ENCODE measurements around the gene OFD1. TPM values are rescaled to one million over a fixed set of nuclear protein-coding genes. Genes with fewer than 3 reads are reported as not detected.

The OFD1 gene
- total RNA-seq, 1 donor from 2014 or later = 38.3 TPM

- H3K4me1 ChIP-seq = peaks cover under 1% of the 10 kb centered on the region
- intact Hi-C loops (cut with DNase I) = no loop called here
- no peak for TF ChIP-seq CTCF (IDR thresholded peaks at IDR 0.05)
- no peak for DNase-seq
- ATAC-seq = no peak
- peaks cover 19% of the 10 kb centered on the region for H3K36me3 ChIP-seq
- H3K27me3 ChIP-seq (ENCODE audit: low read depth) = no peaks in the 10 kb centered on the region
- no peak overlapping the region for H3K4me3 ChIP-seq
- no peak overlapping the region for H3K27ac ChIP-seq
- H3K9me3 ChIP-seq = no peaks in the 10 kb centered on the region
These were observed 7.1 kb downstream of the OFD1 start for GRCh38 chrX:13741695-13742094.

- ATAC-seq (peak; percentile 67 to 82), DNase-seq (no peak)
- TF ChIP-seq CTCF (IDR thresholded peaks at IDR 0.05) = no peak
- H3K9me3 ChIP-seq = no peaks in the 10 kb centered on the region
- H3K4me1 ChIP-seq = no peaks in the 10 kb centered on the region
- H3K4me3 ChIP-seq = no peak overlapping the region
- H3K36me3 ChIP-seq = peaks cover 22% of the 10 kb centered on the region
- H3K27me3 ChIP-seq (ENCODE audit: low read depth) = no peaks in the 10 kb centered on the region
- peak overlapping the region; percentile 49 for H3K27ac ChIP-seq
- intact Hi-C loops (cut with DNase I) = no loop called here
These were observed 8.0 kb downstream of the OFD1 start for GRCh38 chrX:13742397-13743176.

- Histone ChIP-seq H3K27ac (no peak overlapping the region), H3K4me1 (no peaks in the 10 kb centered on the region), H3K9me3 (no peaks in the 10 kb centered on the region), H3K36me3 (peaks cover 25% of the 10 kb centered on the region), H3K27me3 (ENCODE audit: low read depth) (no peaks in the 10 kb centered on the region), H3K4me3 (no peak overlapping the region)
- peak; percentile 46 for TF ChIP-seq CTCF (IDR thresholded peaks at IDR 0.05)
- peak in 1 of 2 donors; percentile 69 for ATAC-seq
- no peak for DNase-seq
- intact Hi-C loops (cut with DNase I) = no loop called here
These were observed 13.3 kb downstream of the OFD1 start for GRCh38 chrX:13747836-13748235.

DNA sequence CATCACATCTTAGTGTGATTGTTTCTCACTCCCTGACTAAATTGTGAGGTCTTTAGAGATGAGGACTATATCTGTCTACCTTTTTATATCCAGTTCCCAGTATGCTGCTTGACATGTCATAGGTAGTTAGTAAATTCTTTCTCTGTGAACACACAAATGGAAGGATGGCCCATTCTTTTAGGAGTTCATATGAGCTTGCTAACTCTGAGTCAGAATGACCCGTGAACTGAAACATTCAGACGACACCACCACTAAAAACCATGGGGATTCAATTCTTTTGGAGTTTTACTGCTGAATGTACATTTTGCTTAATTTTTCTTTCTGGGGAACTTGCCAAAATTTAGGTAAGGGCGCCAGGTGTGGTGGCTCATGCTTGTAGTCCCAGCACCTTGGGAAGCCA, 13.9 kb downstream of the OFD1 start:
- no peaks in the 10 kb centered on the region for H3K4me1 ChIP-seq
- no peaks in the 10 kb centered on the region for H3K27me3 ChIP-seq (ENCODE audit: low read depth)
- H3K9me3 ChIP-seq = no peaks in the 10 kb centered on the region
- ATAC-seq = no peak
- peaks cover 32% of the 10 kb centered on the region for H3K36me3 ChIP-seq
- TF ChIP-seq CTCF (IDR thresholded peaks at IDR 0.05) = no peak
- H3K4me3 ChIP-seq = no peak overlapping the region
- no peak overlapping the region for H3K27ac ChIP-seq
- no peak for DNase-seq
- intact Hi-C loops (cut with DNase I) = no loop called here

GRCh38 chrX:13750204-13750603, 15.7 kb downstream of the OFD1 start:
- intact Hi-C loops (cut with DNase I) = no loop called here
- ATAC-seq (peak in 1 of 2 donors; percentile 73), DNase-seq (no peak)
- peaks cover 30% of the 10 kb centered on the region for H3K36me3 ChIP-seq
- no peaks in the 10 kb centered on the region for H3K9me3 ChIP-seq
- H3K27ac ChIP-seq = no peak overlapping the region
- no peaks in the 10 kb centered on the region for H3K4me1 ChIP-seq
- peak; percentile 50 for TF ChIP-seq CTCF (IDR thresholded peaks at IDR 0.05)
- no peak overlapping the region for H3K4me3 ChIP-seq
- H3K27me3 ChIP-seq (ENCODE audit: low read depth) = no peaks in the 10 kb centered on the region

Data from lower lobe of right lung (tissue), 2 donors.